ENCODE results near the gene RBM12.

- TF ChIP-seq CTCF (IDR thresholded peaks at IDR 0.05; ENCODE audit: low read depth, low read length, missing input control) = no peak
- TF ChIP-seq SP1 (IDR thresholded peaks at IDR 0.05) = no peak
- no peak for TF ChIP-seq TAF1 (conservative IDR thresholded peaks at IDR 0.05)
- no peak for TF ChIP-seq YY1 (IDR thresholded peaks at IDR 0.05)
- TF ChIP-seq RXRA (IDR thresholded peaks at IDR 0.05) = no peak
Measured at GRCh38 chr20:35606127-35606526, 58.6 kb downstream of the RBM12 start.

Data from liver (tissue), 3 donors.